Duodenal mucosa (tissue), 2 donors: ENCODE measurements around the gene SH2D4B.

ENCODE experiments used
- H3K27ac ChIP-seq: one replicate; pipeline ENCODE4 v1.7.0; 2013; ENCODE audit warnings: low read depth, low read length
- H3K27me3 ChIP-seq, 2 donors: one replicate each; pipeline ENCODE4 v1.7.0; 2013; ENCODE audit warnings: low read length in 2 of 2, control low read depth in 1 of 2; ENCODE audit not compliant: insufficient read depth in 2 of 2, control insufficient read depth in 1 of 2
- H3K36me3 ChIP-seq, 2 donors: one replicate each; pipeline ENCODE4 v1.7.0; 2013; ENCODE audit warnings: low read length in 2 of 2, control low read depth in 1 of 2; ENCODE audit not compliant: insufficient read depth in 2 of 2, control insufficient read depth in 1 of 2
- H3K4me1 ChIP-seq, 2 donors: one replicate each; pipeline ENCODE4 v1.7.0; 2013; ENCODE audit warnings: low read length in 2 of 2, control low read depth in 1 of 2; ENCODE audit not compliant: insufficient read depth in 2 of 2, control insufficient read depth in 1 of 2
- H3K4me3 ChIP-seq, 2 donors: one replicate each; pipeline ENCODE4 v1.7.0; 2013; ENCODE audit warnings: low read length in 2 of 2, low read depth in 1 of 2
- H3K9ac ChIP-seq, 2 donors: one replicate each; pipeline ENCODE4 v1.7.0; 2013; ENCODE audit warnings: low read length in 2 of 2, low read depth in 1 of 2
- H3K9me3 ChIP-seq, 2 donors: one replicate each; pipeline ENCODE4 v1.7.0; 2013; ENCODE audit warnings: low read length in 2 of 2, control low read depth in 1 of 2; ENCODE audit not compliant: control insufficient read depth in 1 of 2

Gene SH2D4B

DNA sequence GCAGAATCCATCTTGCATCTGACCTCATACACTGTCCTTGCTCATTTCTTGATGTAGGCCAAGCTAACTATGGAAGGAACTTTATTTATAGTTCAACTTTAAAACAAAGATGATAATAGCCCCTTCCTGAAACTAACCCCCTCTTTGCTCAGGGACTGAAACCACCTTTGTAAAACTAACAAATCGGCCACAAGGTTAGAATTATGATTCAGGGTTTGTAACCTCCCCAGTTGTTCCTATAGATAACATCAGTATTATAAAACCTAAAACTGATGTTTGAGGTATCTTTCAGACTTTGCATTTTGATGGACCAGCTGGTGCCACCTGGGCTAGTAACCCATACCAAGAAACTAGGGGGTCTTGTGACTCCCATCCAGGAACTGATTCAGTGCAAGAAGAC lies 143.4 kb downstream of the SH2D4B start:
- H3K9ac ChIP-seq: no peak overlapping the region
- no peaks in the 10 kb centered on the region for H3K9me3 ChIP-seq
- H3K27ac ChIP-seq: no peak overlapping the region
- H3K4me3 ChIP-seq: no peak overlapping the region
- H3K36me3 ChIP-seq: no peaks in the 10 kb centered on the region
- no peaks in the 10 kb centered on the region for H3K4me1 ChIP-seq
- H3K27me3 ChIP-seq: no peaks in the 10 kb centered on the region

DNA sequence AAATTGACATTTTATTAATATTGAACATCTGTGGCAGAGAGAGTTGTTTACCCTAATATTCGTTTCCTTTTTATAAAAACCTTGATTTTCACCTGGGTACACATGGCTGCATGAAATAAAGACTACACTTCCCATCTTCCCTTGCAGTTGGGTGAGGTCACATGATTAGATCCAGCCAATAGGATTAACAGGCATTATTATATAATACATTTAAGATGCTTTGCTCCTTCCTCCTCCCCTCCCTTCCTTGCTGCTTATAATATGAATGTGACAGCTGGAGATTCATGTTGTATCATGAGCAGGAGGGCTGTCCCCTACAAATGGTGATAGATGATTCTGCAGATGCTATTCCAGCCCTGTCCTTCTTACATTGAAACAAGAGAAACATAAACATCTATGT lies 146.6 kb downstream of the SH2D4B start:
- Histone ChIP-seq H3K4me3 (no peak overlapping the region), H3K9me3 (no peaks in the 10 kb centered on the region), H3K36me3 (no peaks in the 10 kb centered on the region), H3K27me3 (no peaks in the 10 kb centered on the region), H3K27ac (no peak overlapping the region), H3K4me1 (no peaks in the 10 kb centered on the region), H3K9ac (no peak overlapping the region)

DNA sequence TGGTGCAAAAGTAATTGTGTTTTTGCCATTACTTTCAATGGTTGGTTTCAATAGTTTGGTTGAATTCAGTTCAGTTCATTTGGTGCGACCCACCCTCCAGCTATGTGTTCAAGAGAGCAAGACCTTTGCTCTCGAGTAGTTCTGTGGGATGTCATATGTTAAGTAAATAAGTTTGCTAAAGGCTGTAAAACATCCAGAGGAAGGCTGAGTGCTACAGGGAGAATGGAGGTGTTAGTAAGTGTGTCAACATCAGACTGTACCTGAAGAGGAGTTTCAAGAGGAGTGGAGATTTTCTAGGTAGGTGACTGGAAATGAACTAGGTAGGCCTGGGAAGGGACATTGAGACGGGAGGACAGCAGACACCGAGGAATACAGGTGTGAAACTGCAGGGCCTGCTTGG lies 147.7 kb downstream of the SH2D4B start:
- Histone ChIP-seq H3K4me3 (no peak overlapping the region), H3K27ac (no peak overlapping the region), H3K9me3 (no peaks in the 10 kb centered on the region), H3K9ac (no peak overlapping the region), H3K27me3 (no peaks in the 10 kb centered on the region), H3K36me3 (no peaks in the 10 kb centered on the region), H3K4me1 (no peaks in the 10 kb centered on the region)

DNA sequence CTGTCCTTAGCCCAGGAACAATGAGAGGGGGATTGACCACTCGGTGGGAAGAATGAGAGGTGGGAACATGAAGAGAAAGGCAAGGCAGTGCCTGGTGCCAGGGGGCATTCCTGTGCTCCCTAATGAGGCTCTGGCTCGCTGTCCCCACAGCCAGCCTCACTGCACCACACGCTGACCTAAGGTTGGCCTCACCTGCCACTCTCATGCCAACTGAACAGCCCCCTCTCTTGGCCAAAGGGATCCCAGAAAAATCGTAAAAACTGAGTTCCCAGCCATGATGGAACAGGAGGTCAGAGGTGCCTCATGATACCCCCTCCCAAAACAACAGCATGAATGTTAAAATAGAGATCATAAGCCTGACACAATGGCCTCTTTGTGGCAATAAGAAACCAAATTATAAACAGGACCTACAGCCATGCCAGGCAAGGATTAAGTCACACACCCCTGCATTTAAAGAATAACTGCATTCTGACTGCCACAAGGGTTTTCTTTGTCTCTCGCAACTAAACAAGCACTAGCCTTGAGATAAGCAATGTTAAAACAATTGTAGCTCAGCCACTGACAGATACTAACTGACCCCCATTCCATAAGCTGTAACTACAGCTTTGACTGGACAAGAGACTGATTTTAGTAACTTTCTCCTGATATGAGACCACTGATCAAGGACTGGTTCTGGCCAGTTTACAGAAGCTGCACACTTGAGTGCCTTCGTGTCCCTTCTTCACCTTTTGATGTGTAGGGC lies 149.2 kb downstream of the SH2D4B start:
- no peaks in the 10 kb centered on the region for H3K9me3 ChIP-seq
- no peak overlapping the region for H3K27ac ChIP-seq
- H3K4me3 ChIP-seq: no peak overlapping the region
- H3K36me3 ChIP-seq: no peaks in the 10 kb centered on the region
- no peaks in the 10 kb centered on the region for H3K4me1 ChIP-seq
- no peak overlapping the region for H3K9ac ChIP-seq
- no peaks in the 10 kb centered on the region for H3K27me3 ChIP-seq

DNA sequence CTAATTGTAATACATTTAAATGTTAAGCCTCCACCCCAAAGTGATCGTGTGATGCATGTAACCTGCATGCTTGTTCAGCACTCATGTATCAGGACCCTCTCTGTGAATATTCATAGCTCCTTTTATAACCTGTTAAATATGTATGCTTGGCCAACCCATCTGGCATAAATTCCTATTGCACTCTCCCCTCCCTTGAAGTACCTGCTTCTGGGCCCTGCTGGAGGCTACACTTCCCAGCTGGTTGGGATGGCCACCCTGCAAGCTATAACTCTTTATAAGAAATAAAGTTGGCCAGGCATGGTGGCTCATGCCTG lies 149.7 kb downstream of the SH2D4B start:
- H3K9me3 ChIP-seq: no peaks in the 10 kb centered on the region
- H3K9ac ChIP-seq: no peak overlapping the region
- H3K4me3 ChIP-seq: no peak overlapping the region
- no peaks in the 10 kb centered on the region for H3K36me3 ChIP-seq
- no peak overlapping the region for H3K27ac ChIP-seq
- no peaks in the 10 kb centered on the region for H3K4me1 ChIP-seq
- no peaks in the 10 kb centered on the region for H3K27me3 ChIP-seq

DNA sequence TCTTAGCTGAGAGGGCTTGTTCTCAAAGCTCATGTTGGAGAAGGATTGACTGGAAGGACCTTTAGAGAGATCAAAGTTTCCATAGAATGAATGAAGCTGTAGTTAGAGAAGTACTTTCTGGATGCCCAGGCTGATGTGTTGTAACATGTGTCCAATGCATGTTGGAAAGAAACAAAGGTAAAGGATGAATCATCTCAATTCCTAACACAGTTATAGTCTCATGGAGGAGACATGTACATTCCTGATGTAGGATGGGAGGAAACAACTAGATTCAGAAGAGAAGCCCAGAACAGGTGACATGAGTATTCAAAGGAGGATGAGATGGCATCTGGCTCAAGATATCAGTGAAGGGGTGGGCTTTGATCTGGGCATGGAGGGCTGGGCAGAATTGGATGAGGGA lies 152.7 kb downstream of the SH2D4B start:
- no peak overlapping the region for H3K9ac ChIP-seq
- no peaks in the 10 kb centered on the region for H3K36me3 ChIP-seq
- no peaks in the 10 kb centered on the region for H3K9me3 ChIP-seq
- no peak overlapping the region for H3K27ac ChIP-seq
- no peaks in the 10 kb centered on the region for H3K4me1 ChIP-seq
- no peaks in the 10 kb centered on the region for H3K27me3 ChIP-seq
- H3K4me3 ChIP-seq: no peak overlapping the region

DNA sequence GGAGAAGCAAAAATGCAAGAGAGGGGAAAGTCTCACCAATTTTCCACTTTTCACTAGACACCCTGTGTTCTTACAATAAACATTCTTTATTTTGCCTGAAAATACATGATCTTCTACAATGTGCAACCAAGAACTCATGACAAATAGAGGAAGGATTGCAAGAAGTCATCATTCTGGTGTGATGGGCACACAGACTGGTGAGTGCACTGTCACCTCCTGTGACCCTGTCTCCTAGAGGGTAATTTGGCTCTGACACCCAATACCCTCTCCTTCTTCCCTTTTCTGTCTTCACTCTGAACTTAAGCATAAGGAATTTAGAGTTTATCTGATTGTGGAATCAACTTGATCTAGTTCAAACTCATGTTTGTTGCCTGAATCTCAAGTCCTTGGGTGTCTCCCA lies 153.7 kb downstream of the SH2D4B start:
- Histone ChIP-seq H3K27me3 (no peaks in the 10 kb centered on the region), H3K4me3 (no peak overlapping the region)

DNA sequence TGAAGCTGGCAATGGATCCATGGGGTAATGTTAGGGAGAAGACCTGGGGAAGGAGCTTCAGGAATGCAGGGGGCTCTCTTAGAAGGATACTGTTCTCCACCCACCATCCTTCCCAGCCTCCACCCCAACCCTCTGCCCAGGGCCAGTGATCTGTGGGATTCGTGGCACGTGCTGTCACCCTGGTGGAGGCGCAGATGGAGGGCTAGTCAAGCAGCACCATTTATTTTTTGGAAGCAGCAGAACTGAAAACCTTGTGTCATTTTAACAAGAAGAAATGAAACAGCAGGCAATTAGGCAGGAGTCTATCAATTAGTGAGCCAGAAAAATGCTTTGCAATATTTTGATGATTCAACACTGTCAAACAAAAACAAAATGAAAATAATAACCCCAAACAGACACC lies 155.9 kb downstream of the SH2D4B start:
- H3K9ac ChIP-seq: no peak overlapping the region
- no peaks in the 10 kb centered on the region for H3K27me3 ChIP-seq
- H3K27ac ChIP-seq: no peak overlapping the region
- H3K4me3 ChIP-seq: no peak overlapping the region
- H3K4me1 ChIP-seq: no peaks in the 10 kb centered on the region
- H3K36me3 ChIP-seq: no peaks in the 10 kb centered on the region
- no peaks in the 10 kb centered on the region for H3K9me3 ChIP-seq

More for the DNA sequence above, 153.7 kb downstream of the SH2D4B start:
- H3K36me3 ChIP-seq: no peaks in the 10 kb centered on the region
- no peaks in the 10 kb centered on the region for H3K4me1 ChIP-seq
- no peaks in the 10 kb centered on the region for H3K9me3 ChIP-seq
- H3K27ac ChIP-seq: no peak overlapping the region
- no peak overlapping the region for H3K9ac ChIP-seq

DNA sequence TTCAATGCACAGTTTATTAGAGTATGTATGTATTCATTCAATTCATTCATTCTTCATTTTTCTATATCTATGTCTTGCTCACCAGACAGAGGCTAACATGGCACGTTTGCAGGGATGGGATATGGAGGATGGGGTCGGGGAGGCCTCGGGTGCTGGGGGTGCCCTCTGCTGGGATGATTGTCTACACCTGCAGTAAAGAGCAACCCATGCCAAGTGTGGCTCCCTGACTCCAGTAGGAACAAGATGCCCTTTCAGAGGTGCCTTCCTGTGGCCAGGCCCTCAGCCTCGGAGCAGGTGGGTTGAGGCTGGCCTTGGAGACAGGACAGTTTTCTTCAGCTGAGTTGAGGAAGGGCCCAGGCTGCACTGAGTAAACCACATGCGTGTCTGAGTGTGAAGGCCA lies 157.2 kb downstream of the SH2D4B start:
- H3K4me3 ChIP-seq: no peak overlapping the region
- no peaks in the 10 kb centered on the region for H3K9me3 ChIP-seq
- H3K4me1 ChIP-seq: no peaks in the 10 kb centered on the region
- no peaks in the 10 kb centered on the region for H3K27me3 ChIP-seq
- H3K27ac ChIP-seq: no peak overlapping the region
- H3K9ac ChIP-seq: no peak overlapping the region
- no peaks in the 10 kb centered on the region for H3K36me3 ChIP-seq
